ENCODE measurements around the gene SLC25A34.

SLC25A34 gene

GRCh38 chr1:15731735-15732685, 4.0 kb upstream of the SLC25A34 start:
- in situ Hi-C loops (cut with MboI; ENCODE audit: low sequenced_read_pairs), result no loop called here

GRCh38 chr1:15732686-15733081, 3.4 kb upstream of the SLC25A34 start:
- in situ Hi-C loops (cut with MboI; ENCODE audit: low sequenced_read_pairs), result no loop called here

GRCh38 chr1:15733218-15733725, 2.8 kb upstream of the SLC25A34 start:
- in situ Hi-C loops (cut with MboI; ENCODE audit: low sequenced_read_pairs), result no loop called here

- in situ Hi-C loops (cut with MboI; ENCODE audit: low sequenced_read_pairs), result no loop called here
Measured at GRCh38 chr1:15733726-15734226, 2.3 kb upstream of the SLC25A34 start.

GRCh38 chr1:15734296-15734695, 1.8 kb upstream of the SLC25A34 start:
- in situ Hi-C loops (cut with MboI; ENCODE audit: low sequenced_read_pairs), result no loop called here

GRCh38 chr1:15734901-15735300, 1.2 kb upstream of the SLC25A34 start:
- in situ Hi-C loops (cut with MboI; ENCODE audit: low sequenced_read_pairs), result no loop called here

- in situ Hi-C loops (cut with MboI; ENCODE audit: low sequenced_read_pairs), result no loop called here
Measured at GRCh38 chr1:15735304-15736037, 587 bp upstream of the SLC25A34 start.

GRCh38 chr1:15736892-15737261, 819 bp downstream of the SLC25A34 start:
- in situ Hi-C loops (cut with MboI; ENCODE audit: low sequenced_read_pairs), result no loop called here

GRCh38 chr1:15737324-15738319, 1.6 kb downstream of the SLC25A34 start:
- in situ Hi-C loops (cut with MboI; ENCODE audit: low sequenced_read_pairs), result no loop called here

- in situ Hi-C loops (cut with MboI; ENCODE audit: low sequenced_read_pairs), result no loop called here
Measured at GRCh38 chr1:15738416-15739113, 2.5 kb downstream of the SLC25A34 start.

GRCh38 chr1:15739259-15739658, 3.2 kb downstream of the SLC25A34 start:
- in situ Hi-C loops (cut with MboI; ENCODE audit: low sequenced_read_pairs), result no loop called here

GRCh38 chr1:15739745-15740144, 3.7 kb downstream of the SLC25A34 start:
- in situ Hi-C loops (cut with MboI; ENCODE audit: low sequenced_read_pairs), result no loop called here

- in situ Hi-C loops (cut with MboI; ENCODE audit: low sequenced_read_pairs), result no loop called here
Measured at GRCh38 chr1:15740924-15741850, 5.1 kb downstream of the SLC25A34 start.

- in situ Hi-C loops (cut with MboI; ENCODE audit: low sequenced_read_pairs), result no loop called here
Measured at GRCh38 chr1:15742339-15742801, 6.3 kb downstream of the SLC25A34 start, which contains the start of gene TMEM82. TSS of gene TMEM82 (plus strand) at chr1:15742499. CDS start at chr1:15742560, 61 bp downstream.

GRCh38 chr1:15744122-15744679, 8.1 kb downstream of the SLC25A34 start:
- in situ Hi-C loops (cut with MboI; ENCODE audit: low sequenced_read_pairs), result no loop called here

- in situ Hi-C loops (cut with MboI; ENCODE audit: low sequenced_read_pairs), result no loop called here
Measured at GRCh38 chr1:15747378-15747777, 11.3 kb downstream of the SLC25A34 start.

GRCh38 chr1:15748264-15748663, 12.2 kb downstream of the SLC25A34 start:
- in situ Hi-C loops (cut with MboI; ENCODE audit: low sequenced_read_pairs), result no loop called here
